K562 (cell line): ENCODE data around the gene PNRC2. TPM values are rescaled to one million over a fixed set of nuclear protein-coding genes. Genes with fewer than 3 reads are reported as not detected.

Experiments
- CSDE1 ChIP-seq, 2 experiments: fragments of 450-650 bp; IDR thresholded peaks; 2 replicates each; pipeline ENCODE4 v1.6.1; 2016; ENCODE audit warnings: mild to moderate bottlenecking in 1 of 2
- HNRNPL ChIP-seq: fragments of 200-400 bp; formaldehyde crosslinking; IDR thresholded peaks from 2 replicates; pipeline ENCODE4 v1.6.1; 2017; ENCODE audit warnings: low read depth, mild to moderate bottlenecking, low read length
- NR2F6 ChIP-seq: fragments of 450-650 bp; formaldehyde crosslinking; IDR thresholded peaks from 2 replicates; pipeline ENCODE4 v1.4.0; 2020; ENCODE audit warnings: mild to moderate bottlenecking
- RBM22 ChIP-seq: fragments of 200-400 bp; formaldehyde crosslinking; IDR thresholded peaks from 2 replicates; pipeline ENCODE4 v1.6.1; 2018; ENCODE audit warnings: low read length, low read depth; ENCODE audit not compliant: poor library complexity, severe bottlenecking
- RFX7 ChIP-seq: fragments of 250-450 bp; sonication (Bioruptor Pico); IDR thresholded peaks from 2 replicates; pipeline ENCODE4 v1.5.1; 2021; ENCODE audit warnings: mild to moderate bottlenecking
- SUPT5H ChIP-seq: fragments of 450-650 bp; IDR thresholded peaks from 2 replicates; pipeline ENCODE4 v1.6.1; 2016
- ZBTB7A ChIP-seq: IDR thresholded peaks from 2 replicates; pipeline ENCODE4 v1.6.1; 2011; ENCODE audit warnings: low read depth, mild to moderate bottlenecking, low read length, moderate library complexity, borderline replicate concordance; ENCODE audit not compliant: control insufficient read depth
- ZNF121 ChIP-seq: sonication (generic); formaldehyde crosslinking; conservative IDR thresholded peaks from 2 replicates; pipeline ENCODE4 v1.8.0; 2022; ENCODE audit warnings: missing genetic modification reagents
- ZNF717 ChIP-seq: fragments of 250-450 bp; sonication (Bioruptor Pico); IDR thresholded peaks from 2 replicates; pipeline ENCODE4 v1.5.0; 2021
- polyA plus RNA-seq, 8 experiments: library from polyadenylated mRNA; depleted of rRNA in 4 of 8; stranded (reverse) in 5 of 8; unstranded in 3 of 8; fragments of >200 nt; fragmentation: Nextera tagmentation in 2 of 8; fragmentation: Illumina TruSeq in 1 of 8; extraction: Ambion mirVana in 2 of 8; extraction: Trizol in 1 of 8; gene quantifications; 2 replicates each; pipeline versions ENCODE4 v1.2.1 to v1.2.3, GENCODE V29; 2011 to 2014; ENCODE audit warnings: inconsistent platforms in 1 of 8, missing spikeins in 1 of 8
- total RNA-seq, 7 experiments: library from RNA; depleted of rRNA in 6 of 7; stranded (reverse); fragments of >200 nt in 6 of 7; fragmentation: Illumina TruSeq in 2 of 7; extraction: Trizol in 2 of 7; gene quantifications; 2 replicates each; pipeline versions ENCODE4 v1.2.1 to v1.2.3, GENCODE V29; 2011 to 2021; ENCODE audit warnings: low replicate concordance in 1 of 7
- TF ChIP-seq, protein P1 (sequence below): fragments of 450-650 bp; IDR thresholded peaks from 2 replicates; pipeline ENCODE4 v1.7.0; 2016; ENCODE audit warnings: borderline replicate concordance
- TF ChIP-seq, protein P2 (sequence below), 2 experiments: fragments of 450-650 bp; IDR thresholded peaks; 2 replicates each; pipeline ENCODE4 v1.6.1; 2016; ENCODE audit warnings: mild to moderate bottlenecking in 2 of 2, borderline replicate concordance in 1 of 2, low read depth in 1 of 2, moderate library complexity in 1 of 2
- TF ChIP-seq, protein P3 (sequence below): sonication (generic); formaldehyde crosslinking; IDR thresholded peaks from 2 replicates; pipeline ENCODE4 v1.4.0; 2020; ENCODE audit warnings: mild to moderate bottlenecking, missing genetic modification reagents
- TF ChIP-seq, protein P4 (sequence below): fragments of 250-450 bp; sonication (Bioruptor Pico); IDR thresholded peaks from 2 replicates; pipeline ENCODE4 v1.5.1; 2021; ENCODE audit warnings: mild to moderate bottlenecking

PNRC2 gene
- total and polyA plus RNA-seq, 9 of the 15 experiments (the other 6 are each of a cell fraction or from before 2014, with no cell fraction given), result 127 to 303 (median 203) TPM

DNA sequence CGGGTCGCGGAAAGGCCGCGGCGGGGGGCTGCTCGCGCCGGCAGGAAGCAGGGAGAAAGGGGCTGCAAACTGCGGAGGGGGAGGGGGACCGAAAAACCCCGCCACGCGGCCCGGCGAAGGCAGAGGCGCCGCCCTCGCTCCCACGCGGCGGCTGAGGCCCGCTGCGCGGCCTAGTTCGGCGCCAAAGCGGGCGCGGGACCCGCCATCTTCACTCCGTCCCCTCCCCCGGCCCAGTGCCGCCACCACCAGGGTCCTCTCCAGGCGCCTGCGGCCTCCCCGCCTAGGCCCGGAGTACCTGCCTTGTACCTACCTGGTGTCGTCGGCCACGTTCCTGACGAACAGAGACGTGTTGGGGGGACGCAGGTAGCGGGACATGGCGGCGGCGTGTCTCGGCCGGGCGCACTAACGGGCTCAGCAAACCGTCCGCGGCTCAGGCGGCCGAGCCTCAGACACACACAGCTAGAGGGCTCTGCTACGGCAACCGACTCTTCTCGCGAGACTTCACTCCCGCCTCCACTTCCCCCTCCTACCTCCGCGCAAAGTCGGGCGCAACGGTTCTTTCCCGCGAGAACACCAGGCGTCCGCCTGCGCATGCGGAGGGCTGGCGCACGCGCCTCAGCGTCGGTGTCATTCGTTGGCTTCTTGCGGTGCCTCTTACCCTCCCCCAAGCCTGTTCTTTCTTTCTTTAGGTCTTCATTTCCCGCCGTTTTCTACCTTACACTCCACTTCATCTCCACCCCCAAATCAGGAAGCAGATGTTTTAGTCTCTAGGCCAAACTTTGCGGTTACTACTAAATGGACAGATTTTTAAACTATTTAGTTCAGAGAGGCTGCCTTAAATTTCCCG lies 20.5 kb downstream of the PNRC2 start, which contains the start of gene SRSF10 (continued):
- TF ChIP-seq ZNF121 (no peak), HNRNPL (peak; percentile 86), ZNF717 (0 out of 2 replicates have a peak, but pooled peaks have one; percentile 68), NR2F6 (no peak), RFX7 (CRISPR knock-in tag) (no peak), SUPT5H (peak; percentile 99), RBM22 (peak; percentile 95), CSDE1 (IDR thresholded peaks at IDR 0.05) (no peak; a peak in 1 of 4 replicates), ZBTB7A (peak; percentile 93)
- TF ChIP-seq, protein P1, sequence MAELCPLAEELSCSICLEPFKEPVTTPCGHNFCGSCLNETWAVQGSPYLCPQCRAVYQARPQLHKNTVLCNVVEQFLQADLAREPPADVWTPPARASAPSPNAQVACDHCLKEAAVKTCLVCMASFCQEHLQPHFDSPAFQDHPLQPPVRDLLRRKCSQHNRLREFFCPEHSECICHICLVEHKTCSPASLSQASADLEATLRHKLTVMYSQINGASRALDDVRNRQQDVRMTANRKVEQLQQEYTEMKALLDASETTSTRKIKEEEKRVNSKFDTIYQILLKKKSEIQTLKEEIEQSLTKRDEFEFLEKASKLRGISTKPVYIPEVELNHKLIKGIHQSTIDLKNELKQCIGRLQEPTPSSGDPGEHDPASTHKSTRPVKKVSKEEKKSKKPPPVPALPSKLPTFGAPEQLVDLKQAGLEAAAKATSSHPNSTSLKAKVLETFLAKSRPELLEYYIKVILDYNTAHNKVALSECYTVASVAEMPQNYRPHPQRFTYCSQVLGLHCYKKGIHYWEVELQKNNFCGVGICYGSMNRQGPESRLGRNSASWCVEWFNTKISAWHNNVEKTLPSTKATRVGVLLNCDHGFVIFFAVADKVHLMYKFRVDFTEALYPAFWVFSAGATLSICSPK, result no peak
- TF ChIP-seq, protein P2, sequence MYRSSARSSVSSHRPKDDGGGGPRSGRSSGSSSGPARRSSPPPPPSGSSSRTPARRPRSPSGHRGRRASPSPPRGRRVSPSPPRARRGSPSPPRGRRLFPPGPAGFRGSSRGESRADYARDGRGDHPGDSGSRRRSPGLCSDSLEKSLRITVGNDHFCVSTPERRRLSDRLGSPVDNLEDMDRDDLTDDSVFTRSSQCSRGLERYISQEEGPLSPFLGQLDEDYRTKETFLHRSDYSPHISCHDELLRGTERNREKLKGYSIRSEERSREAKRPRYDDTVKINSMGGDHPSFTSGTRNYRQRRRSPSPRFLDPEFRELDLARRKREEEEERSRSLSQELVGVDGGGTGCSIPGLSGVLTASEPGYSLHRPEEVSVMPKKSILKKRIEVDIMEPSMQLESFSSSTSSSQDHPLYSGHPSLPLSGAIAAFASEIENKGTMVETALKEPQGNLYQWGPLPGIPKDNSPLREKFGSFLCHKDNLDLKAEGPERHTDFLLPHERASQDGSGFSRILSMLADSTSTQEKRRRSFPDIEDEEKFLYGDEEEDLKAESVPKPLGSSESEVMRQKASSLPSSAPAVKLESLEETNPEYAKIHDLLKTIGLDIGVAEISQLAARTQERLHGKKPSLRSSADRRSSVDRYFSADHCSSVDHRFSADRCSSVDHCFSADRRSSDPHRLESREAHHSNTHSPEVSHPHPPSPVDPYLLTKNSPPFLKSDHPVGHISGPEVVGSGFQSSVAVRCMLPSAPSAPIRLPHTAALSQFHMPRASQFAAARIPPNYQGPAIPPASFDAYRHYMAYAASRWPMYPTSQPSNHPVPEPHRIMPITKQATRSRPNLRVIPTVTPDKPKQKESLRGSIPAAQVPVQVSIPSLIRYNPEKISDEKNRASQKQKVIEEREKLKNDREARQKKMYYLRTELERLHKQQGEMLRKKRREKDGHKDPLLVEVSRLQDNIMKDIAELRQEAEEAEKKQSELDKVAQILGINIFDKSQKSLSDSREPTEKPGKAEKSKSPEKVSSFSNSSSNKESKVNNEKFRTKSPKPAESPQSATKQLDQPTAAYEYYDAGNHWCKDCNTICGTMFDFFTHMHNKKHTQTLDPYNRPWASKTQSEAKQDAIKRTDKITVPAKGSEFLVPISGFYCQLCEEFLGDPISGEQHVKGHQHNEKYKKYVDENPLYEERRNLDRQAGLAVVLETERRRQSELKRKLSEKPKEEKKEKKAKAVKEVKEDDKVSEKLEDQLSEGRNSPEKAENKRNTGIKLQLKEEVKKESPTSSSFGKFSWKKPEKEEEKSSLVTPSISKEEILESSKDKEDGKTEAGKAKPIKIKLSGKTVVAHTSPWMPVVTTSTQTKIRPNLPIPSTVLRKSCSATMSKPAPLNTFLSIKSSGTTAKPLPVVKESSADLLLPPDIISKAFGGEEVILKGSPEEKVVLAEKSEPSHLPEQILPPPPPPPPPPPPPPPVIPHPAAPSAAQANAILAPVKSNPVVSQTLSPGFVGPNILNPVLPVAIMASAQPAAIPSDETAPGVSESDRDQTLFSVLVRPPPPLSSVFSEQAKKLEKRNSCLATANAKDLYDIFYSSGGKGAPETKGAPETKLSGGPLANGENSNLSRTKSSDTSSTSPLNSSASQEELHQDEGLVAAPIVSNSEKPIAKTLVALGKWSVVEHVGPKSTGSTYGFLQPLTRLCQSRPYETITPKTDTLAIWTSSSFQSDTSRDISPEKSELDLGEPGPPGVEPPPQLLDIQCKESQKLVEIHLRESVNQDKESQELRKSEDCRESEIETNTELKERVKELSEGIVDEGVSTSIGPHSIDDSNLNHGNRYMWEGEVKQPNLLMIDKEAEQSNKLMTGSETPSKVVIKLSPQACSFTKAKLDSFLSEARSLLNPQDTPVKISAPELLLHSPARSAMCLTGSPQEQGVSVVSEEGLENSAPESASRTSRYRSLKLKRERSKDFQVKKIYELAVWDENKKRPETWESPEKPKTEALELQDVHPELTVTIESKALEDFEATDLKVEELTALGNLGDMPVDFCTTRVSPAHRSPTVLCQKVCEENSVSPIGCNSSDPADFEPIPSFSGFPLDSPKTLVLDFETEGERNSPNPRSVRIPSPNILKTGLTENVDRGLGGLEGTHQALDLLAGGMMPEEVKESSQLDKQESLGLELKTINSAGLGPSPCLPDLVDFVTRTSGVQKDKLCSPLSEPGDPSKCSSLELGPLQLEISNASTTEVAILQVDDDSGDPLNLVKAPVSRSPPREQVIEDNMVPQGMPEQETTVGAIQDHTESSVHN (IDR thresholded peaks at IDR 0.05; ENCODE audit: borderline replicate concordance in 1 of 2, low read depth in 1 of 2), result no peak
- TF ChIP-seq, protein P3, sequence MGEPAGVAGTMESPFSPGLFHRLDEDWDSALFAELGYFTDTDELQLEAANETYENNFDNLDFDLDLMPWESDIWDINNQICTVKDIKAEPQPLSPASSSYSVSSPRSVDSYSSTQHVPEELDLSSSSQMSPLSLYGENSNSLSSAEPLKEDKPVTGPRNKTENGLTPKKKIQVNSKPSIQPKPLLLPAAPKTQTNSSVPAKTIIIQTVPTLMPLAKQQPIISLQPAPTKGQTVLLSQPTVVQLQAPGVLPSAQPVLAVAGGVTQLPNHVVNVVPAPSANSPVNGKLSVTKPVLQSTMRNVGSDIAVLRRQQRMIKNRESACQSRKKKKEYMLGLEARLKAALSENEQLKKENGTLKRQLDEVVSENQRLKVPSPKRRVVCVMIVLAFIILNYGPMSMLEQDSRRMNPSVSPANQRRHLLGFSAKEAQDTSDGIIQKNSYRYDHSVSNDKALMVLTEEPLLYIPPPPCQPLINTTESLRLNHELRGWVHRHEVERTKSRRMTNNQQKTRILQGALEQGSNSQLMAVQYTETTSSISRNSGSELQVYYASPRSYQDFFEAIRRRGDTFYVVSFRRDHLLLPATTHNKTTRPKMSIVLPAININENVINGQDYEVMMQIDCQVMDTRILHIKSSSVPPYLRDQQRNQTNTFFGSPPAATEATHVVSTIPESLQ (CRISPR knock-in tag), result peak; percentile 11; the same call in 1 of the 2 replicates
- TF ChIP-seq, protein P4, sequence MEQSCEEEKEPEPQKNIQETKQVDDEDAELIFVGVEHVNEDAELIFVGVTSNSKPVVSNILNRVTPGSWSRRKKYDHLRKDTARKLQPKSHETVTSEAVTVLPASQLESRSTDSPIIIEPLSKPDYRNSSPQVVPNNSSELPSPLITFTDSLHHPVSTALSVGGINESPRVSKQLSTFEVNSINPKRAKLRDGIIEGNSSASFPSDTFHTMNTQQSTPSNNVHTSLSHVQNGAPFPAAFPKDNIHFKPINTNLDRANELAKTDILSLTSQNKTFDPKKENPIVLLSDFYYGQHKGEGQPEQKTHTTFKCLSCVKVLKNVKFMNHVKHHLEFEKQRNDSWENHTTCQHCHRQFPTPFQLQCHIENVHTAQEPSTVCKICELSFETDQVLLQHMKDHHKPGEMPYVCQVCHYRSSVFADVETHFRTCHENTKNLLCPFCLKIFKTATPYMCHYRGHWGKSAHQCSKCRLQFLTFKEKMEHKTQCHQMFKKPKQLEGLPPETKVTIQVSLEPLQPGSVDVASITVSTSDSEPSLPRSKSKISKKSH (CRISPR knock-in tag), result no peak
